Uterus (tissue), 4 donors: ENCODE results near the gene PRELID1. TPM values are rescaled to one million over a fixed set of nuclear protein-coding genes. Genes with fewer than 3 reads are reported as not detected.

ENCODE experiments used
- DNase-seq, 2 donors: peaks; one replicate each; pipeline ENCODE4 v3.0.0-alpha.2; 2019 to 2020
- H3K27ac ChIP-seq, 2 donors: fragments of 200-600 bp; sonication (generic); 1 replicate in 1 of 2; 2 replicates in 1 of 2; pipeline ENCODE4 v1.5.1; 2016 to 2018
- H3K27me3 ChIP-seq, 2 donors: fragments of 200-600 bp; sonication (generic); one replicate each; pipeline ENCODE4 v1.5.1; 2018 to 2019; ENCODE audit warnings: control low read depth in 1 of 2
- H3K36me3 ChIP-seq, 2 donors: fragments of 200-600 bp; sonication (generic); one replicate each; pipeline ENCODE4 v1.5.1; 2019; ENCODE audit warnings: control low read depth in 1 of 2
- H3K4me1 ChIP-seq, 2 donors: fragments of 200-600 bp; sonication (generic); one replicate each; pipeline ENCODE4 v1.5.1; 2018 to 2019; ENCODE audit warnings: control low read depth in 1 of 2
- H3K4me3 ChIP-seq, 2 donors: fragments of 200-600 bp; sonication (generic); 1 replicate in 1 of 2; 2 replicates in 1 of 2; pipeline ENCODE4 v1.5.1; 2018 to 2019; ENCODE audit warnings: mild to moderate bottlenecking in 1 of 2
- H3K9me3 ChIP-seq, 2 donors: fragments of 200-600 bp; sonication (generic); one replicate each; pipeline ENCODE4 v1.5.1; 2019; ENCODE audit warnings: control low read depth in 1 of 2
- CTCF ChIP-seq, 4 experiments: fragments of 200-600 bp in 2 of 4; fragments of 450-650 bp in 2 of 4; sonication (generic) in 2 of 4; IDR thresholded peaks; one replicate each; pipeline ENCODE4 v1.5.1; 2016 to 2019; ENCODE audit warnings: antibody characterized with exemption in 4 of 4, mild to moderate bottlenecking in 2 of 4, moderate library complexity in 1 of 4
- POLR2A ChIP-seq, 2 donors: fragments of 450-650 bp; IDR thresholded peaks; one replicate each; pipeline ENCODE4 v1.6.1; 2016; ENCODE audit warnings: antibody characterized with exemption in 2 of 2, mild to moderate bottlenecking in 1 of 2, moderate library complexity in 1 of 2
- intact Hi-C: fragments of 100-400 bp; cut with DNase I; formaldehyde crosslinking; loops from one replicate; pipeline ENCODE4 v1.15.1; 2023; ENCODE audit warnings: low total_unique reads
- total RNA-seq, 4 donors: library from RNA; depleted of rRNA in 3 of 4; stranded (reverse); fragments of >200 nt in 3 of 4; gene quantifications; one replicate each; pipeline versions ENCODE4 v1.1.0 to v1.2.4, GENCODE V29; 2014 to 2023
- donor health status: DM: yes; HTN: yes; CAD: no.

The PRELID1 gene
- total RNA-seq, 4 donors from 2014 or later: 25.4 to 73.1 (median 49.0) TPM

- intact Hi-C loops: no loop called here
- Histone ChIP-seq H3K4me1 (no peaks in the 10 kb centered on the region), H3K9me3 (no peaks in the 10 kb centered on the region), H3K27me3 (no peaks in the 10 kb centered on the region), H3K27ac (no peak overlapping the region), H3K4me3 (no peak overlapping the region), H3K36me3 (no peaks in the 10 kb centered on the region)
- TF ChIP-seq CTCF (IDR thresholded peaks at IDR 0.05): no peak
- TF ChIP-seq POLR2A (IDR thresholded peaks at IDR 0.05): no peak
- DNase-seq: no peak
Measured at GRCh38 chr5:177271113-177271512, 32.5 kb upstream of the PRELID1 start.

- Histone ChIP-seq H3K27ac (no peak overlapping the region), H3K36me3 (no peaks in the 10 kb centered on the region), H3K27me3 (no peaks in the 10 kb centered on the region), H3K4me3 (no peak overlapping the region), H3K9me3 (no peaks in the 10 kb centered on the region), H3K4me1 (no peaks in the 10 kb centered on the region)
- intact Hi-C loops: no loop called here
- TF ChIP-seq CTCF (IDR thresholded peaks at IDR 0.05): no peak
- TF ChIP-seq POLR2A (IDR thresholded peaks at IDR 0.05): no peak
- no peak for DNase-seq
Measured at GRCh38 chr5:177275883-177276282, 27.7 kb upstream of the PRELID1 start.

GRCh38 chr5:177276886-177277285 lies 26.7 kb upstream of the PRELID1 start:
- H3K36me3 ChIP-seq: no peaks in the 10 kb centered on the region
- intact Hi-C loops: no loop called here

GRCh38 chr5:177288191-177288590 lies 15.4 kb upstream of the PRELID1 start:
- TF ChIP-seq CTCF (IDR thresholded peaks at IDR 0.05): no peak
- no peak for TF ChIP-seq POLR2A (IDR thresholded peaks at IDR 0.05)
- Histone ChIP-seq H3K27ac (no peak overlapping the region), H3K36me3 (no peaks in the 10 kb centered on the region), H3K4me3 (no peak overlapping the region), H3K4me1 (no peaks in the 10 kb centered on the region), H3K27me3 (no peaks in the 10 kb centered on the region), H3K9me3 (no peaks in the 10 kb centered on the region)
- intact Hi-C loops: no loop called here
- DNase-seq: no peak

More at GRCh38 chr5:177276886-177277285, 26.7 kb upstream of the PRELID1 start:
- TF ChIP-seq CTCF (IDR thresholded peaks at IDR 0.05) (no peak), POLR2A (IDR thresholded peaks at IDR 0.05) (no peak)
- DNase-seq: no peak
- H3K27me3 ChIP-seq: no peaks in the 10 kb centered on the region
- no peaks in the 10 kb centered on the region for H3K9me3 ChIP-seq
- no peaks in the 10 kb centered on the region for H3K4me1 ChIP-seq
- H3K27ac ChIP-seq: no peak overlapping the region
- H3K4me3 ChIP-seq: no peak overlapping the region

GRCh38 chr5:177290816-177291596 lies 12.6 kb upstream of the PRELID1 start:
- DNase-seq: no peak
- H3K9me3 ChIP-seq: no peaks in the 10 kb centered on the region
- no peaks in the 10 kb centered on the region for H3K36me3 ChIP-seq
- no peak overlapping the region for H3K27ac ChIP-seq
- no peaks in the 10 kb centered on the region for H3K4me1 ChIP-seq
- no peak overlapping the region for H3K4me3 ChIP-seq
- intact Hi-C loops: no loop called here
- H3K27me3 ChIP-seq: no peaks in the 10 kb centered on the region
- TF ChIP-seq POLR2A (IDR thresholded peaks at IDR 0.05) (no peak), CTCF (IDR thresholded peaks at IDR 0.05) (no peak)
